ENCODE data around the gene CDH13.

The CDH13 gene

GRCh38 chr16:82634955-82635610 is 8.3 kb downstream of the CDH13 start:
- TF ChIP-seq ZFX (IDR thresholded peaks at IDR 0.05; ENCODE audit: borderline replicate concordance) (no peak), CTCF (IDR thresholded peaks at IDR 0.05) (no peak)
- no peak overlapping the region for H3K27ac ChIP-seq

- TF ChIP-seq ZFX (IDR thresholded peaks at IDR 0.05; ENCODE audit: borderline replicate concordance) (no peak), CTCF (IDR thresholded peaks at IDR 0.05) (no peak)
- no peak overlapping the region for H3K27ac ChIP-seq
Measured at GRCh38 chr16:82636485-82636884, 9.7 kb downstream of the CDH13 start.

- H3K27ac ChIP-seq, result no peak overlapping the region
- TF ChIP-seq ZFX (IDR thresholded peaks at IDR 0.05; ENCODE audit: borderline replicate concordance) (no peak), CTCF (IDR thresholded peaks at IDR 0.05) (no peak)
Measured at GRCh38 chr16:82636958-82637357, 10.2 kb downstream of the CDH13 start.

- TF ChIP-seq ZFX (IDR thresholded peaks at IDR 0.05; ENCODE audit: borderline replicate concordance), result no peak
- no peak for TF ChIP-seq CTCF (IDR thresholded peaks at IDR 0.05)
- H3K27ac ChIP-seq, result no peak overlapping the region
Measured at GRCh38 chr16:82638095-82638798, 11.5 kb downstream of the CDH13 start.

GRCh38 chr16:82639263-82639662 is 12.5 kb downstream of the CDH13 start:
- TF ChIP-seq ZFX (IDR thresholded peaks at IDR 0.05; ENCODE audit: borderline replicate concordance) (no peak), CTCF (IDR thresholded peaks at IDR 0.05) (no peak)
- no peak overlapping the region for H3K27ac ChIP-seq

DNA sequence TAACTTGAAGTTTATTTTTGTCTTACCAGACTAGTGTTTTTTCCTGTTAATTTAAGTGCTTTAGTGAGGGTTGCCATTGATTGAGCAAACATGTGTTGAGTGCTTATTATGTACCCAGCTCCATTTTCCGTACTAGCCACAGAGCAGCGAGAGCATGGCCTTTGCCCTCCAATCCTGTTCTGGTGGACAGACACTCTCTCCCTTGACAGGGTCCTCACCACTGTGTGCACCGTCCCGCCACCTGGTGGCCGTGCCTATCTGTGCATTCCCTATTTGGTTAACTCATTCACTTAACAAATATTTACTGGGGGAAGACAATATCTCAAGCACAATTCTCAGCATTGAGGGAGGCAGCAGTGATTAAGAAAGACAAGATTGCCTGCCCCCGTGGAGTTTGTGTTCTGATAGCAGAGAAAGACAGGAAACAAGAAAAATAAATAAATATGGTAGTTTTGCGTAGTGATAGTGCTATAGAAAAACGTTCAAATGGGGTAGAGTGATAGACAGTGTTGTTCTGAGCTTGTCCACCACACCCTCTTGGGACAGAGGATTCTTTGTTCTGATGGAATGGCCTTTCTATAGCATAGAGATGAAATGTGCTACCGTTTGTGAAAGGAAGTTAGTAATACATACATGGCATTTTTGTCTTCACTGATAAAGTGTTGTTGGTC is 13.0 kb downstream of the CDH13 start:
- TF ChIP-seq ZFX (IDR thresholded peaks at IDR 0.05; ENCODE audit: borderline replicate concordance) (no peak), CTCF (IDR thresholded peaks at IDR 0.05) (peak; percentile 87)
- no peak overlapping the region for H3K27ac ChIP-seq
